CD4-positive, alpha-beta T cell treated with Interferon alpha-2 for 1 hour (primary cell): Measurements from ENCODE around the gene MRPL53.

Source experiments
- DNase-seq, 2 donors: peaks; one replicate each; pipeline ENCODE4 v3.0.0-alpha.2; 2020 to 2022

The MRPL53 gene

DNA sequence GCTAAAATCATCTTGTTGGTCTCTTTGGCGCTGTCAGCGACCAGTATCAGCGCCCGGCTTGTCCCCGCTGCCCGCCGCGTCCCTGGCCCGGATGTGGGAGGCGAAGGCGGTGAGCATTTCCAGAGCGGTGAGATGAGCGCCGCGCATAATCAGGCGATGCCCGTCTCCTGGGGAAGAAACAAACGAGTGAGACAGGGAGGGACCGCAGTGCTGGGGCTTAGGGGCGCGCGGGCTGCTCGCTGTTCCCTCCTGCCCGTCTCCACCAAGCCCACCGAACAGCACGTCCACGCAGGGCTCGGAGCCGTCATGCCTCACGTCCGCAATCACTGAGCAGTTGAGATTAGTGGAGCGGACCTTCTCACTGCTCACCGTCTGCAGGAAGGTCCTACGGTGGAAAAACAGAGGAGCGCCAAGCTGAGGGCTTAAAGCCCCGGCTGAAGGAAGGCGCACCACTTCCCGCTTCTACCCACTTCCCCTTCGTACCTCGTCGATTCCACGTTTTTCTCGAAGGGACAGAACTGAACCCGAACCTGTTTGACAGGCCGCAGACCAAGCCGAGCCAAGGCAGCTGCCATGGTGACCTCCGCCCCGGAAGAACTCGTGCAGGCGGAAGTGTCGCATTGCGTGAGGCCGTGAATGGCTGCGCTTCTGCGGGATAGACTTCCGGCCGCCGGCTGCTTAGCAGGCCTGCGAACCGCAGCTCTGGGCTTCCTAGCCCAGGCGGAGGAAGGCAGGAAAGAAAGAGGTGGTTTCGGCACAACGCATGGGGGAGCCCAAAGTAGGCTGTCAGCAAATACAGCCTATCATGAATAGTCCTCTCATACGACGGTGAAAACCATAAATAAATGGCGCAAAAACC is at the start of gene MRPL53:
Gene MRPL53, minus strand, starts transcription at position 595 of the 859 bp plus-strand sequence. Its CDS starts 20 bp downstream, at position 575.
- peak; percentile 94 to 96 for DNase-seq

- no peak for DNase-seq
Measured at GRCh38 chr2:74516650-74517049, 44.2 kb upstream of the MRPL53 start.

DNA sequence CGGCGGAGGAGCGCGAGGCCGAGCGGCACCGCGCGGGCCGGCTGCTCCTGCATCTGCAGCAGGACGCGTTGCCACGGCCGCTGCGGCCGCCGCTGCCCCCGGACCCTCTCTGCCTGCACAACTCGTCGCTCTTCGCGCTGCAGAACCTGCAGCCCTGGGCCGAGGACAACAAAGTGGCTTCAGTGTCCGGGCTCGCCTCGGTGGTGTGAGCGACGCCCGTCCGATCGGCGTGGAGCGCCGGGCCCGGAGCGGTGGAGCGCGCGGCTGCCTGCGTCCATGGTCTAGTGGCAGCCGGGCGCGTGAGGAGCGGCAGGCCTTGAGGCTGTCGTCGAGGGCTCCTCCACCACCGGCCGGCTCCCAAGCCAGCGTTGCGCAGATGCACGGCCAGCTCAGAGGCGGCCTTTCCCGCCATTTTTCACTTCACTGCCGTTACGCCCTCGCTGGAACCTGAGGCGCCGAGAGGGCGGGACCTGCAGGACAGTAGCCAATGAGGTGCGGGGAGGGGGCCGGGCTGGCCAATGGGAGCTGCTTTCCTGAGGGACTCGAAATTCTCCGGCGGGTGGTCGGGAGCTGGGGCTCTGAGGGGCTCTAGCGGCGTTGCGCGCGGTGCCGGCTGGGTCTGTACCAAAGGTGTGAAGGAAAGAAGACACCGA is 43.6 kb upstream of the MRPL53 start:
- peak; percentile 77 to 82 for DNase-seq

GRCh38 chr2:74515271-74515980 is 42.9 kb upstream of the MRPL53 start:
- peak in 1 of 2 donors; percentile 12 for DNase-seq

- no peak for DNase-seq
Measured at GRCh38 chr2:74514368-74515270, 42.1 kb upstream of the MRPL53 start, which contains the start of gene TLX2. Gene TLX2 (plus strand): TSS chr2:74514450. CDS start chr2:74514807, 357 bp downstream.

- DNase-seq: peak in 1 of 2 donors; percentile 33
Measured at GRCh38 chr2:74513605-74514367, 41.3 kb upstream of the MRPL53 start.

DNA sequence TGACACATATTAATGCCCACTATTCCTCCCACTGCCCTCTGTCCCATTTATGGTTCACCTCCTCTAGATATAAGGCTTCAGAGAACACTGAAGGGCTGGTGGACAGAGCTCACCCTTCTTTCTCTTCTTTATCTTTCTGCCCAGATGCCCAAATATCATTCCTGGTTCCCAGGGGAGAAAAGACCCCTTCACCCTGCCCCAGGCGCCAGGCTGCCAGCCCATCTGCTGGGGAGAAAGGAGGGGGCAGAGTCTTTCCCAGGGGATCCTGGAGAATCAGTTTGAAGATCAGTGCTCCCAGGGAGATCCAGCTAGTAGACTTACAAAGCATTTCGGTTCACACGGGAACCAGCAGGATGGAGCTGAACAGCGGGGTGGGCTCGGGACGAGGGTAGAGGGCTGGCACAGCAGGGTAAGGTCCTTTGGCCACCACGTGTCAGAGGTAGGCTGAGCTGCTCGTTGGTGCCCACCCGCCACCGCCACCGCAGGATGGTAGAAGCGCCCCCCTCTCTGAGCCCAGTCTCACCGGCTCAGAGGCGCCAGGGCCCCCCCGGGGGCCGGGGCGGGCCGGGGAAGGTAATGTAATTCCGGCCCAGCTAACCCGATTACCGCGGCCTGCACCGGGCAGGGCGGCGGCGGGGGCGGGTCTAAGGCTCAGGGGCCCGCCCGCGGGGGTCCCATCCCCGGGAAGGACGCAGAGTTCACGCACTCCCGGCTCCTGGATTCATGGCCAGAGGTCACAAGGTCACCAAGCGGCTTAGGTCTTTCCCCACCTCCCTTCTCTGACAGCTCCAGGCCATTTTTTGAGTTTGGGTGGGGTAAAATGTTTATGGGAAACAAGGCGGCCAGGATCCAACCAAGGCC is 40.5 kb upstream of the MRPL53 start:
- no peak for DNase-seq

DNA sequence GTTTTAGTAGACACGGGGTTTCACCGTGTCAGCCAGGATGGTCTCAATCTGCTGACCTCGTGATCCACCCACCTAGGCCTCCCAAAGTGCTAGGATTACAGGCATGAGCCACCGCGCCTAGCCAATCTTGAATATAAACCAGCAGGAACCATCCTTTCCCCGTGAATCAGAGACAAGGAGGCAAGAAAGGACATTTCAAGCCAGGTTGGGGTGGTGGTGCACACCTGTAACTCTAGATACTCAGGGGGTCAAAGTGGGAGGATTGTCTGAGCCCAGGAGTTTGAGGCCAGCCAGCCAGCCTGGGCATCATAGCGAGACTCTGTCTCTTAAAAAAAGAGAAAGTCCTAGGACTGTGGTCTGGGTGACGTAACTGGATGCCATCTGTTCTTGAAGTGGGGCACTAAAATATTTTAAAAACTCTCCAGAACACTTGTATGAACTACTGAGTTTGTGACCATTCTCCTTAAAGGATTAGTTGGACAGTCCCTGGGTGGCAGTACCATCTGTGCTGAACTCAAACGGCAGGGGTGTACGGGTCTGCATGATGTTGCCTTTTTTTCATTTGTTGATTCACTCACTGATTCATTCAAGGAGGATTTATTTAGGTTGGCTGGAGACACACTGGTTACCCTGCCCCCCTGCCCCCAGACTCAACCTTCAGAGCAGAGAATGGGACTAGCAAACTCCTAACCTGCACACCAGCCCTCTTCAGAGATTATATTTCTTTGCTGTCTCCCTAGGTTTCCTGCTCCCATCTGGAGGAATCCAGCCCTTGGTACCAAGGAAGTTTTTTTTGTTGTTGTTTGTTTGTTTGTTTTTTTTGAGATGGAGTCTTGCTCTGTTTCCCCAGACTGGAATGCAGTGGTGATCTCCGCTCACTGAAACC is 38.9 kb upstream of the MRPL53 start:
- DNase-seq: no peak

- no peak for DNase-seq
Measured at GRCh38 chr2:74510272-74510671, 37.8 kb upstream of the MRPL53 start.

DNA sequence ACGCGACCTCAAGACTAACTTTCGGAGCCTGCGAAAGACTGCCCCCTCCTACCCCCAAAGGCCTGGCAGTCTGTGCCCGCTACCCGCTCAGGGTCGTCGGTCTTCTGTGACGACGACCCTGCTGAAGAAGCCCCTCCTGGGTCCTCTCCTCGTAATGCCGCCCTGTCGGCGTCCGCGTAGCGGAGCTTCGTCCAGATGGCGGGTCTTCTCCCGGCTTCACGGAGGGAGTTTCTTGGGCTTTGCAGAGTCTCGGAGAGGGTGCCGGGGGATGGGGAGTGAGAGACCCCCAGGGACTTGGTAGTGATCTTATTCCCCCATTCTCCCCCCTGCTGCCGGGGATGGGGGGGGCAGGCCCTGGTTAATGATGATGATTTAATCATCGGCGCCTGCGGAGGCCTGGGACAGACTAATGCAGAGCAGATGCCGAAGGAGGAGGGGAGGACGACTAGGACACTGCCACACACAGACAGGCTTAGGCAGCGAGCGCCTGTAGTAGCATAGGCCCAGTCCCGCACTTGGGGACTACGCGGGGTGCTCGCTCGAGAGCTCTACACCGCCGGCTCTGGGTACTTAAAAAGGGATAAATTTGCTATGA is 35.5 kb upstream of the MRPL53 start:
- DNase-seq: peak in 1 of 2 donors; percentile 28

GRCh38 chr2:74507145-74507925 is 34.9 kb upstream of the MRPL53 start, which contains the start of gene PCGF1:
Gene PCGF1 (minus strand): TSS chr2:74507695. CDS start chr2:74507668, 27 bp downstream.
- peak; percentile 98 for DNase-seq

- no peak for DNase-seq
Measured at GRCh38 chr2:74505448-74506246, 33.2 kb upstream of the MRPL53 start.

GRCh38 chr2:74504591-74504990 is 32.1 kb upstream of the MRPL53 start:
- no peak for DNase-seq

- no peak for DNase-seq
Measured at GRCh38 chr2:74503506-74504475, 31.3 kb upstream of the MRPL53 start.

DNA sequence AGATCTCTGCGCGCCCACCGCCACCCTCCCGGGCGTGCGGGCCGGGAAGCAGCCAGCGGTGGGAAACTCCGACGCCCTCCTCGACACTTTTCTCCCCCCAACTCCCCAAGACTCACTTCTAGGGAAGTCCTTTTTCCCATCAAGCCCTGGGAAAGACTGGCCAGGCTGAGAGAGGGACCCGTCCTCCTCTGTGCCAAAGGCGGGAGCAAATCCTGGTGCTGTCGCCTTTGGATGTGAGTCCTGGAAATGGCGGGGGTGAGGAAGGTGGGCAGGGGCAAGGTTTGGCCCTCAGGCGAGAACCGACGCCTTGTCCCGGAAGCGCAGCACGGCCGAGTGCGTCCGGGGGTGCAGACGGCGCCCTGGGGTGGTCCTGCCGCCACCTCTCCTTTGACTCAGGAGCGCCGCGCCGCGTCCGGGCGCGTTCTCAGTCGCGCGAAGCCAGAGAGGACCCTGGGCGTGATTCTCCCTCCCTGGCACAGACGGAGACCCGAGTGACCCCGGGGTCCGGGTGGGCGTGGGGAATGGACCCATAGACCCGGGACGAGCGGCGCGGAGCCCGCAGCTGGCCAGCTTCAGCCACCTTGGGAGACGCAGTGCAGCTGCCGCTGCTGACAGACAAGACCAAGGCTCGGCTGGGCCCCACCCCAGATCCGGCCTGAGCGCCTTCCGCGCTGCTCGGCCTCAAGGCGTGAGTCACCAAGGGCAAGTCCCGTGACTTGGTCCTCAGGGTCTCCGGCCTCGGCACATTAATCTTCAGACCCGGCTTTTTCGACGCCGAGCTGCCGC is 30.4 kb upstream of the MRPL53 start:
- DNase-seq: peak; percentile 47 to 70
